SIG-M5 (cell line): Measurements from ENCODE around the gene C4orf51.

Experiments
- DNase-seq: peaks from one replicate; lab custom pipeline; 2025; lab: John Stamatoyannopoulos, UW

The C4orf51 gene

GRCh38 chr4:145709843-145710242 is 29.9 kb downstream of the C4orf51 start:
- no peak for DNase-seq

GRCh38 chr4:145716200-145716599 is 36.3 kb downstream of the C4orf51 start:
- no peak for DNase-seq

GRCh38 chr4:145716661-145717200 is 36.8 kb downstream of the C4orf51 start:
- no peak for DNase-seq

GRCh38 chr4:145719752-145720624 is 40.0 kb downstream of the C4orf51 start:
- DNase-seq, result no peak

- DNase-seq, result no peak
Observed at GRCh38 chr4:145720656-145721055, 40.7 kb downstream of the C4orf51 start.

- no peak for DNase-seq
Observed at GRCh38 chr4:145722561-145722960, 42.6 kb downstream of the C4orf51 start.

- no peak for DNase-seq
Observed at GRCh38 chr4:145723336-145723735, 43.4 kb downstream of the C4orf51 start.

GRCh38 chr4:145730026-145730425 is 50.1 kb downstream of the C4orf51 start:
- no peak for DNase-seq

GRCh38 chr4:145731028-145731427 is 51.1 kb downstream of the C4orf51 start:
- DNase-seq, result no peak

GRCh38 chr4:145732001-145732815 is 52.3 kb downstream of the C4orf51 start:
- DNase-seq, result no peak

- DNase-seq, result no peak
Observed at GRCh38 chr4:145732895-145733880, 53.2 kb downstream of the C4orf51 start.

GRCh38 chr4:145734031-145734430 is 54.1 kb downstream of the C4orf51 start:
- no peak for DNase-seq

GRCh38 chr4:145734576-145735346 is 54.8 kb downstream of the C4orf51 start:
- DNase-seq, result no peak

GRCh38 chr4:145735347-145735675 is 55.4 kb downstream of the C4orf51 start:
- DNase-seq, result no peak

- DNase-seq, result no peak
Observed at GRCh38 chr4:145735827-145736226, 55.9 kb downstream of the C4orf51 start.

- no peak for DNase-seq
Observed at GRCh38 chr4:145736241-145736831, 56.4 kb downstream of the C4orf51 start.

GRCh38 chr4:145739845-145740244 is 59.9 kb downstream of the C4orf51 start:
- no peak for DNase-seq

GRCh38 chr4:145740806-145741205 is 60.9 kb downstream of the C4orf51 start:
- no peak for DNase-seq

- no peak for DNase-seq
Observed at GRCh38 chr4:145743641-145744040, 63.7 kb downstream of the C4orf51 start.

GRCh38 chr4:145755802-145756201 is 75.9 kb downstream of the C4orf51 start:
- DNase-seq, result no peak

GRCh38 chr4:145756244-145756643 is 76.3 kb downstream of the C4orf51 start:
- DNase-seq, result no peak
